T-helper 22 cell (primary cell): ENCODE measurements around the gene LRMDA.

Source experiments
- DNase-seq: peaks from one replicate; pipeline ENCODE4 v3.0.0-alpha.2; 2020; ENCODE audit warnings: low read depth

Gene LRMDA

DNA sequence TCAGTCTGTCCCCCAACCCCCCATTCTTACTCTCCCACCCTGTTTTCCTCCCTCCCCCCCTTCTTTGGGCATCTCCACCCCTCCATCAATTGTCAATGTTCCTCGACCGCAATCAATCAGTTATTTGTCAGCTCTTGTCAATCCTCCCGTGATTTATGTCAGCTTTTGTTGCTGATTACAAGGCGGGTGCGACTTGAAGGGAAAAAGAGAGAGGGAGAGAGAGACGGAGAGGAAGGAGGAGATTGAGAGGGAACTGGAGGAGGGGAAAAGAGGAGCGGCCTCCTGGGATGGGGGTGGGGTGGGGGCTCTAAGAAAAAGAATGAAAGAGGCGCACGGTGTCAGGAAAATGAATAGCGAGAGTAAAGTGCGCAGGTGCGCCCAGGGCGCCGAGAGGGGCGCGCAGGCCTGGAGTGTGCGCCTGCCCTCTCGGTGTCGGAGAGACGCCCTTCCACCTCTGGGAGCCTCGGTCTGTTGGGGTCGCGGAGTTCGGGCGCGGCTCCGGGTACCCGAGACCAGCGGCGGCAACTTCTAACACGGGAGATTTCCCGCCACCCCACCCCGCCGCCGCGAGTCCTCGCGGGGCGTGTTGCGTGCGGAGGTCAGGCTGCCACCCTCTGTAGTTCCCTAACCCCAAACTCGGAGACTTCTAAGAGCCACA is 28.8 kb upstream of the LRMDA start:
- DNase-seq, result no peak

GRCh38 chr10:75403144-75403938 is 28.1 kb upstream of the LRMDA start:
- no peak for DNase-seq

DNA sequence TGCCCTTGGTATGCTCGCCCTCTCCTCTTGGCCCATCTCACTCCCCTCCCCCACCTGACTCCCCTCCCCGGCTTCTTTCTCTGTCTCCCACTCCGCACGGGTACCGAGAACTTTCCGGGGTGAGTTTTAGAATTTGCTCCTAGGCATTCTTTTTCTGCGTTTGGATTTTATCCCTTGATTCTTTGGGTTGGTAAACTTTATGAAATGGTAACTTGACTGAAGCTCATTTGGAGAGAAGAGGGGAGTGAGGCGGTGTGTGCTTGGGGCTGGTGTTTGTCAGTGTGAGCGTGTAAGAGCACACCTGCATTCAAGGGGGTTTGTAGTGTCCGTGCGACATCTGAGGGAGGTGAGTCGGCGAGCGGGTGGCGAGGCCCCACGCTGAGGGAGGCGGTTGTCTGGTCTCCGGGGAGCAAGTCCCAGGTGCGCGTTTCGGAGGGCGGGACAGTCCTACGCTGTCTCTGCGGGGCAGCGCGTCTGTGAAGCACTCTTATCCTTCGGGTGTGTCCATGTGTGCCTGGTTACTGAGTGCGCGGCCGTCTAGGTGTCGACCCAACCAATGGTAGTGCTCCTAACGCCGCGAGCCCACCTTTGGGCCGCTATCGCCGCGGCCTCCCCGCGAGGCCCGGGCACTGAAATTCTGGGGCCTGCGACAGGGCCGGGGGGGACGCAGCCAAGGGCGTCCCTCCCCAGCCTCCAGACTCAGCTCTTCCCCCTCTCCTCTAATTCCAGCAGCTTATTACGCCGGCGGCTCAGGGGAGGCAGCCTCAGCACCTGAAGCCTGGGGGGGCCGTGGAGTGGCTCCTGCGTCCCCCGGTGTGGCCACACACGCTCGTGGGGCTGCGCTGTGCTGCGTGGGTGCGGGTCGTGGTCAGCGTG is 27.2 kb upstream of the LRMDA start:
- DNase-seq, result no peak

DNA sequence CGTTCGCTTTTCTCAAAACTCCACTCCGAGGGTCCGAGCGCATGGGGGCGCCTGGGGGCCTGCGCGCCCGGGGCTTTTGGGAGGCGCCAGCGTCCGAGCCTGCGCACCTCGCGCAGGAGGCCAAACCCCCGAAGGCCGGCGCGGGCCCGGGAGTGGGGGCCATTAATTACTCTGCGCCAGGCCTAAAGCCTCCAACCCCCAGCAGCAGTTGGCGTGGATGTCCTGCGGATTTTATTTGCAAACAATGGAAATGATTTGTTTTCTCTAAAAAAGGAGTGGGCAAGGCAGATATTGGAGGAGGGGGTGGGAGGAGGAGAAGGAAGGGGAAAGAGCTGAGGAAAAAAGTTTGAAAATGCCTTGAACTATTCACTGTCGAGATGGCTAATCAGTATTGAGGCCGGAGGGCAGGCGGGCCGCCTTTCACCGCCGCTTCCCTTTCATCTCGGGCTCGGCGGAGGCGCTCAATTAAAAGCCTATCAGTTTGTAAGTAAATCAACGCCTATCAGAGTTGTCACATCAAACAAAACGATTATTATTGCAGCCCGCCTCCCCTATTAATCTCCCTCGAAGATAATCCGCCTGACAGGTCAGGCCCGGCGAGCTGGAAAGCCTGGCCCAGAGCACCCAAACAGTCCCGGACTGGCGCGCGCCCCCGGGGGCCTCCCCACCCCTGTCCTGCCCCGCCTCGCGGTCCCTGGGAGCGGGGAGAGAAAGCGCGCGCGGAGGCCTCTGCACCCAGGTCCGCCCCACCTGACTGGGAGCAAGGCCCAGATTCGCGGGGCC is 26.4 kb upstream of the LRMDA start:
- DNase-seq, result no peak

GRCh38 chr10:75405598-75406461 is 25.6 kb upstream of the LRMDA start:
- DNase-seq, result no peak

DNA sequence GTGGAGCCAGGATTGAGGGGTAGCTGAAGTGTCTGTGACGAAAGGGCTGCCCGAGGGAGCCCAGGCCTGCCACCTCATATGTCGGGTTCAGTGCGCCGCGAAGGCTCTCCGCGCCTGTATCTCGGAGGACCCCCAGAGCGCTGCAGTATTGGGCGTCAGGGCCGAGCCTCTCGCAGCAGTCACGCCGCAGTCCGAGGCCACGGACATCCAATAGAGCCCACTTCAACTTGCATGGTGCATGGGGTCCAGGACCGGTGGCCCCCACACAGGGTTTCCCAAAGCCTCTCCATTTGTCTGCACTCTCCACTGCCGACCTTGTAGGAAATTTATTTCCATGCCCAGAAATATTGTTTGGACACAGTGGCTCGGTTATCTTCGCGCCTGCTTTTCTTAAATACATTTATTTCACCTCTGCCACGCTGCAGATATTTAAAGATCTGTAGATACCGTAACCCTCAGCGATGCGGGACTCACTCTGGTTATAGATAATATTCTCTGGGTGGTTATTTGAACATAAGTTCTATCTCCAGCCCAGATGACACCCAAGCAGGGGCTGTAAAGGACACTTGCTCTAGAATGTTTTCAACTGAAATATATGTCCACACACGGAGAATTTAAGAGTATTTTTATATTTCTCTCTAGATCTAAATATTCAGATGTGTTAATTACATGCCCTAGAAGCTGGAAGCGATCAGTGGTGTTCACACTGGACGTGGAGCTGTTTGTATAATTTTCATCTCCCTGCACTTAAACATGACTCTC is 24.8 kb upstream of the LRMDA start:
- DNase-seq, result no peak

GRCh38 chr10:75407224-75407712 is 24.2 kb upstream of the LRMDA start:
- DNase-seq, result no peak

- DNase-seq, result no peak
These were observed 23.5 kb upstream of the LRMDA start for GRCh38 chr10:75407713-75408508.

- no peak for DNase-seq
These were observed 22.9 kb upstream of the LRMDA start for GRCh38 chr10:75408509-75408875.

DNA sequence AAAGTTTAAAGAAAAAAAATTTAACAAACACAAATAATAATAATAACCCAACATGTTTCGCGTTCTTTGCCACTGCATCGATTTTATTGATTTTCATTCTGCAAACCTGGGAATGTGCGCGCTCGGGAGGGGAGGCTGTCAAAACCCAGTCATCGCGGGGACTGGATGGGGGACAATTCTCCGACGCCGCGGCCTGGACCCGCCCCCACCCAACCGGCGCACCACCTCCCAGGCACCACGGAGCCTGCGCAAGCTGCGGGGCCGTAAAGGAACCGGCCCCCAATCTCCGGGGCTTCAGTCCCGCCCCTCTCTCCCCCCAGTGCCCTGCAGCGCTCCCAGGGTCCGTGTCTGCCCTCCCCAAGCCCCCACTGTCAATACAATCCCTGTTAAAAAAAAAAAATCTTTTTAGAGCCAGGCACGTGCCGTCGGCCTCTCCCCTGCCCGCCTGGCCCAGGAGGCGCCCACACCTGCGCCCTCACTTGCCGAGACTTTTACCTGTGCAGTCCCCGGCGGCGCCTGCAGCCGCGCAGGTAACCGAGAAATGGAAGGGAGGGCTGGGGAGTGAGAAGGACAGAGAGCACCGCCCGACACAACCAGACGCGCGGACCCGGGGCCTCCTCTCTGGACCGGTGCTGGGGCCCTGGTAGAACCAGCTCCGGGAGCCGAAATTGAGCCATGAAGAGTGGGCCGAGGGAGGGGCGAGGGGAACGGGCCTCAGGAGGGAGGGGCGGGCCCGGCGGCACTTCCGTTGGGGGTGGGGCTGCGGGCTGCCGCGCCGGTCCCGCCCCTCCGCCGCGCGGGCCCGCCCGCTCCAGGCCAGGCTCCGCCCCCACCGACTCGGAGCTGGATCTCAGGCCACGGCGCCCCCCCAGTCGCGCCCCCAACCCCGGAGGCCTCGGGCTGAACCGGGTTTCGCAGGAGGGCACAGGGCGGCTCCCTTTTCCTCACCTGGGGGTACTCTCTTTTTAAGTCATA is 22.2 kb upstream of the LRMDA start:
- DNase-seq, result no peak

- no peak for DNase-seq
These were observed 21.1 kb upstream of the LRMDA start for GRCh38 chr10:75410132-75411005.

DNA sequence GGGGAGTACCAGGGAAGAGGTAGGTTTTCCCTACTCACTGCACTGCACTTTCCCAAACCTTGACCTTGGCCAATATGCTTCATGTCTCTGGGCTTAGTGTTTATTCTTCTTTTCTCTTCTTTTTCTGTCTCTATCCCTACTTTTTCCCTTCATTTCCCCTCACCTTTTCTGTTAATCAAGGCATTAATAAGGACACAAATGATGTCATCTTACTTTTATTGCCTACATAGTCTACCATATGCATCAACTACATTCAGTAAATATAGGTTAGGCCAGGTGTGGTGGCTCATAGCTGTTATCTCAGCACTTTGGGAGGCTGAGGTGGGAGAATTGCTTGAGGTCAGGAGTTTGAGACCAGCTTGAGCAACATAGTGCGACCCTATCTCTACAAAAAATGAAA is 16.9 kb upstream of the LRMDA start:
- no peak for DNase-seq

GRCh38 chr10:75417522-75417927 is 13.9 kb upstream of the LRMDA start:
- no peak for DNase-seq

DNA sequence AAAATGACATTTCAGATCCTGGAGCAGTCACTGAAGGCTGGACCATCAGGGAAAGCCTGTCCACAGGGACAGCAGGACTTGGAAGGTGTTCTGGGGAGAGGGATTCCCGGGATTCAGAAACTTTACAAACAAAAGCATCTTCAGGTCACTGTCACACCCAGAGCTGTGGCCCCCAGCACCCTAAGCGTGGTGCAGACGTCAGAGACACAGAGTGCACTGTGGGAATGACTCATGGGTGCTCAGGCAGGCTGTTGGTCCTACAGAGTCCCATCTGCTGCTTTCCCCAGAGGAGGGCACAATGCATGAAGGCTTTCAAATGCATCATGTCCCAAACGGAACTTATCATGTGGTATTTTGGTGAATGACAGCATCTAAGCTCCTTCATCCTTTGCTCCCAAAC is 13.1 kb upstream of the LRMDA start:
- no peak for DNase-seq

- no peak for DNase-seq
These were observed 12.7 kb upstream of the LRMDA start for GRCh38 chr10:75418712-75419111.

- DNase-seq, result no peak
These were observed 8.5 kb upstream of the LRMDA start for GRCh38 chr10:75422913-75423312.

- no peak for DNase-seq
These were observed 6.9 kb upstream of the LRMDA start for GRCh38 chr10:75424571-75424970.
